GM21723 (cell line): Measurements from ENCODE around the gene ZBTB7C.

Source experiments
- ATAC-seq: cut with Tn5 transposase; IDR thresholded peaks from one replicate; pipeline ENCODE4 v1.9.1; 2021; ENCODE audit warnings: mild to moderate bottlenecking, moderate library complexity; ENCODE audit not compliant: unreplicated experiment

ZBTB7C gene

DNA sequence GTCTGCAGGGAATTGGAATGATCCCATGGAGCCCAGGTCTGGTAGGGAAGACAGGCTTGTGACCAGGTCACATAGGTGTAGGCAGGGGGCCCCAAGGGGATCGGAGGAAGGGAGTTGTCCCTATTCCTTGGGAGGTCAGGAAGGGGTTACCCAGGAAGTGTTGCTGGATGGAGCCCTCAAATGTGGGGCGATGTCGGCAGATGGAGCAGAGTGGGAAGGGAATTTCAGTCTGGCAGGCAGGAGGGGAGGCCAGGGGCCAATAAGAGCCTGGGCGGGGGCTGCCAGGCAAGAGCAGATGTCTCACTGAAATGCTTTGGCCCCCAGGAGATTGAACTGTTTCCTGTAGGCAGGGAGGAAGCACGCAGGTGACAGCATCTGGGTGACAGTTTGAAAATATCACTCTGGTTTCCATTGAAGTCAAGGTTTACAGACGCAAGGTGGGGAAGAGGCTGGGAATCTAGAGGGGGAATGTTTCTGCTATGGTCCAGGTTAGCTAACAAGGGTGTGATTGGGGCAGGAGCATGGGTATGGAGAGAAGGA is 397.2 kb downstream of the ZBTB7C start:
- no peak for ATAC-seq

DNA sequence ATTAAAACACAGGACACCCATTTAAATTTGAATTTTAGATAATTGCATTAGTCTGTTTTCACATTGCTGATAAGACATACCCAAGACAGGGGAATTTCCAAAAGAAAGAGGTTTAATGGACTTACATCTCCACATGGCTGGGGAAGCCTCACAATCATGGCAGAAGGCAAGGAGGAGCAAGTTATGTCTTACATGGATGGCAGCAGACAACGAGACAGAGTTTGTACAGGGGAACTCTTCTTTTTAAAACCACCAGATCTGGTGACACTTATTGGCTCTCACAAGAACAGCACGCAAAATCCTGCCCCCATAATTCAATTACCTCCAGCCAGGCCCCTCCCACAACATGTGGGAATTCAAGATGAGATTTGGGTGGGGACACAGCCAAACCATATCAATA is 398.9 kb downstream of the ZBTB7C start:
- no peak for ATAC-seq

DNA sequence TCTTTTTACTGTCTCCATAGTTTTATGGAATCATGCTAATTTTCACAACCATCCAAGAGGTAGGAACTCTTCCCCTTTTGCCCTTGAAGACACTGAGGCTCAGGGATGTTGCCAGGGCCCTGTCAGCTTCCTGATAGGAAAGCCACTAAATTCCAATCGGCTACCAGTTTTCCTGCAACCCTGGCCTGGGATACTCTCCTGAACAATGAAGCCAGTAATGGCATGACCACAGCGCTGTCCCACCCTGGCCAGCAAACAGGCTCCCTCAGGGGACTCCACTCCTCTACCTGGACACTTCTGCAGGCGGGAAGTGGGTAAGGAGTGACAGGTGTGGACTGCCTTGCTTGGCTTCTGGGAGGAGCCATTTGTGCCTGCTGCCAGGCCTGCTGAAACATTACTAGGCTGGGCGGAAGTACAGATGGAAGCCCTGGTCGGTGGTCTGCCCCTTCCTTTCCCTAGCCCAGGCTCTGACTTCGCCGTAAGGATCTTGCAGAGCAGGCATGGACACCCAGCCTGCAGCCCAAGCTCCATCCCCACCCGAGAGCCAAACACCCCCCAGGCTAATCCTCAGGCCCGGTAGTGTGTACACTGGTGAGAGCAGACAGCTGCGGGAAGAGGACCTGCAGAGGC is 400.0 kb downstream of the ZBTB7C start:
- ATAC-seq: no peak

DNA sequence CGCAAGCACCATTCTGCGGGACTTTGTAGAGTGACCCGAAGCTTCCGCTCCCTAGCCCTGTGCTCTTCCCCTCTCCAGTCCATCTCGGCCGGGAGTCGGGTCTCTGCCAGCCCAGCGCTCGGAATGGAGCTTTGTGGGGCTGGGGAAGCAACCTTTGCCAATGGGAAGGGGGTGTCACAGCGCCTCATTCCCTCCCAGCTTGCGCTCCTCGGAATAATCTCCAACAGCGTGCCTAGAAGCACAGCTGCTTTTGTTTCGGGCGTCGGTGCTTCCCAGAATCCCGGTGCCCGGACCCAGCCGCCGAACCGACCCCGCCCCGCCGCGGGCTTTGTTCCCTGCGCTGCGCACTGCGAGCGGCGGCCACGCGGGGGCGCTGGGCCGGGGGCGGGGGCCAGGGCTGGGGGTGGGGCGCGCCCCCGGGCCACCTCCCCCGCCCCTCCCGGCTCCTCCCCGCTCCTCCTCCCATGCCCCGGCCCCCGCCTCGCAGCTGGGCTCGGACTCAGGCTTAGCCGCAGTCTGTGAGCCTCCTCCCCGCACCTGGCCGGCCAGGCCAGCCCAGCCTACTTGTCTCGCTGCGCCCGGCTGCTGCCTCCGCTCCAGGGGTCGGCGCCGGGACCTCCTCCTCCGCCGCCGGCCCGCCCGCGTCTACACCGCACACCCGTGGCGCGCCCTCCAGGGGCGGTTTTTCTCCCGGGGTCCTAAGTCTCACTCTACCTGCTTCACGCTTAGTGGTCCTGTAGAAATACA is 401.1 kb downstream of the ZBTB7C start:
- ATAC-seq: peak; percentile 57

GRCh38 chr18:48007381-48007780 is 401.8 kb downstream of the ZBTB7C start:
- ATAC-seq: no peak

- ATAC-seq: no peak
These were observed 402.6 kb downstream of the ZBTB7C start for GRCh38 chr18:48006415-48007175.

GRCh38 chr18:48004577-48004976 is 404.6 kb downstream of the ZBTB7C start:
- no peak for ATAC-seq

DNA sequence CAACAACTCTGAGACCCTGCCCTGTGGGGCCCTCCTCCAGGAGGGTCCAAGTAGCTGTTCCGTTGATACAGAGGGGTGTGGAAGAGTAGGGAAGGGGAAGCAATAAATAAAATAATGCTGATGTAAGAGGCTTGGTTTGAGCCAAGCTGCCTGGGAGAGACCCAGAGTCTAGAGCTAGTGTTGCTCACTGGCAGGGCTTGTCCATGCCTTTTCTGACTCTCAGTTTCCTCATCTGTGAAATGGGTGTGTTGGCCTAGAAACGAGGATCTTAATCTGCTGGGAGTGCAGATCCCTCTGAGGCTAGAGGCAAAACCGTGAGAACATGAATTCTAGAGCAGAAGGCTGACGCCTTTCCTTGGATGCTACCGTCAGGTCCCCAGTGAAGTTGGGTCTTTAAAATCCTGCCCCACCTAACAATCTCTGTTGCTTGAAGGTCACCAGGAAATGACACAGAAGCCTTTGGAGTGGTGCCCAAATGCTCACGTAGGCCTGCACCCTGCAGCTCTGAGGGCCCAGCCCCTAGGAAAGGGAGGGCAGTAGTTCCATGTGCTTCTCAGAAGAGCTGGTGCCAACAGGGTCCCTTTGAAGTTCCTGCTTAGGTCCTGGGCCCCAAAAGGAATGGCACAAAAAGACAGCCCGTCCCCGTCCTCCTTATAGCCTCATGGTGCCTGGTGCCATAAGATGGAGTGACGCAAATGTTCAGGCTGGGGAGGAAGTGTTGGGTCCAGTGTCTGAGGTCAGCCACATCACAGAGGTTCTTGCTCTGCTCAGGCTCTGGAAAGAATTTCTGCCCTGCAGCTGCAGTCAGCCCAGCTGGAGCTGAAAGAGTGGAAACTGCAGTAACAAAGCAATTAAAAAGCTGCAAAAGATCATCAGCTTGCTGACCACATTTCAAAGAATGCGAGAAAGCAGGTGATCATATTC is 405.5 kb downstream of the ZBTB7C start:
- ATAC-seq: no peak

DNA sequence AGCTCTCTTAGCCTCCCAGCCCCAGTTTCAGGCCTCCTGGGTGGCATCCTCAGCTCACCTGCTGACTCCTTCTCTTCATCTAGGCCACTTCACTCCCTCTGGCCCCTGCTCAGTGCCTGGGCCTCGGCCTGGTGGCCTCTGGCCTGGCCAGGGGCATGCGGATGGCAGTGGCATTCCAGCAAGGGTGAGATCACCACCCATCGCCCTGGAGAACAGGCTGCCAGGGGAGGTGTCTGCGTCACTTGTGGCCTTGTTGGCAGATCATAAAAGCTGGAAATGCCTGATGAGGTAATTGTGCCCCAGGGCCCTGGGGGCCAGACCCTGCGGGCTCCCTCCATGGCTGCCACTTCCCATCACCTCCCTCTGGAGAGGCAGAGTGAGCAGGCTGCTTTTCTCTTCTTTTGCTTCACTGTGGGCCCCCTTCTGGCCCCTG is 406.2 kb downstream of the ZBTB7C start:
- no peak for ATAC-seq

- ATAC-seq: no peak
These were observed 408.5 kb downstream of the ZBTB7C start for GRCh38 chr18:48000701-48001100.

DNA sequence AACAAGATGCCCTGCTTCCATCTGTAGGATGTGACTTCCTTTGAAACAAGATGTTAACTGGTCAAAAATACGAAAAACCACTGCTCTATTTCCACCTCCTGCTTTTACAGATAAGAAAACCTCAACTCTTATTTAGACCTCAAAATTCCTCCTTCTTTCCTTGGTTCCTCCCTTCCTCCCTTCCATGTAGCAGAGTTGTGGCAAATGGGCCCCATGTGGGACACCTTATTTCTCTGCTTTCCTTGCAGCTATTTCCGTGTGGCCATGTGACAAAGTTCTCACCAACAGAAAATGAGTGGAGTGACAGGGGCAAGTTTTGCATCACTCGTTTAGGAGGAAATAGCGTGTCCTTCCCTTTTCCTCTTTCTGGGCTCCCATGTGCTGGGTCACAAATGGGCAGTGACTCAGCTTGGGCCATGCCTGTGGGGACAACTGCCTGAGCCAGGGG is 409.4 kb downstream of the ZBTB7C start:
- no peak for ATAC-seq

GRCh38 chr18:47997338-47997780 is 411.8 kb downstream of the ZBTB7C start:
- no peak for ATAC-seq

- ATAC-seq: no peak
These were observed 413.1 kb downstream of the ZBTB7C start for GRCh38 chr18:47996091-47996541.

GRCh38 chr18:47995654-47996053 is 413.5 kb downstream of the ZBTB7C start:
- ATAC-seq: no peak

DNA sequence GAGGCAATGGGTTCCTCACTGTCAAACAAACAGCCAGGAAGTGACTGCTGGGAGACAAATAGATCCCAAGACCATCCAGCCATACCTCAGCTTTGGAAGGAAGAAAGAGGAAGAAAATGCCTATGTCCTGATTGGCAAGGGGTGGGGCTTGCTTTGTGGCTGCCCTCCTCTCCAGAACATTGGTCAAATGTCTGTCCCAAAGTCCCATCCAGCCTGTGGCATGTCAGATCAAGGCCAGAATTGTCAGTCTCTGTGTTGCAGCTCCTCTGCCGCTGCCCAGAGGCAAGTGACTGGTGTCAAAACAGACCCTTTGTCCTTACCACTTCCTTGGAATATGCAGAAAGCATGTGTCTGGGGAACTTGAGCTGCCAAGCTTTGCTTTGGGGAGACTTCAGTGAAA is 415.8 kb downstream of the ZBTB7C start:
- ATAC-seq: no peak

- ATAC-seq: no peak
These were observed 416.2 kb downstream of the ZBTB7C start for GRCh38 chr18:47992976-47993375.

GRCh38 chr18:47992266-47992665 is 416.9 kb downstream of the ZBTB7C start:
- ATAC-seq: no peak

DNA sequence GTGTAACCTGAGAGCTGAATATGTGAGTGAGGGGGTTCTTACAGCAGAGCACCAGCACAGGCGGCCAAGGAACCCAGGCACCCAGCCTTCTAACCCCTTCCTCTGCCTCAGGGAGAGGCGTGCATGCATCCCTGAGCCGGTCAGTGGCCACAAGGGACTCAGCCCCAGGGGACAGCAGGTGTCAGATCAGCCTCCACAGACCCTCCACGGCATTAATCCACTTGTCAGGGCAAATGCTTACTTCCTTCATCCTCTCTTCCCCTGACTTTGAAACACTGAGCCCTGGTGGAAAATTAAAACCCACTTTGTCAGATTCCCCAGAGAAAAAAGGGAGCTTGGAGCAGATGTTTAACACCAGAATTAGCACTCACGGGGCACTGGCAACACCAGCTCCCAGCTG is 418.2 kb downstream of the ZBTB7C start:
- ATAC-seq: no peak

GRCh38 chr18:47987388-47987699 is 421.8 kb downstream of the ZBTB7C start:
- no peak for ATAC-seq

- no peak for ATAC-seq
These were observed 422.4 kb downstream of the ZBTB7C start for GRCh38 chr18:47986620-47987387.
